ENCODE data around the gene HIC2.
"Not testable (repeated sequence)": the region's sequence is repeated elsewhere in the genome, so short reads cannot be mapped to it uniquely, and the experiment has no call there.

HIC2 gene

GRCh38 chr22:21457023-21457787 is 40.0 kb downstream of the HIC2 start:
- no peaks in the 10 kb centered on the region for H3F3A ChIP-seq (ENCODE audit: insufficient read depth)
- H3K4me2 ChIP-seq (ENCODE audit: low read depth, low read length, poor library complexity, severe bottlenecking), result no peak overlapping the region
- H3K9me2 ChIP-seq (replicated peaks; ENCODE audit: insufficient read depth, low read length), result no peaks in the 10 kb centered on the region
- H3K9ac ChIP-seq (ENCODE audit: low read length), result no peak overlapping the region
- H3K4me3 ChIP-seq (ENCODE audit: insufficient read depth, low read length, poor library complexity, severe bottlenecking), result no peak overlapping the region
- no peak overlapping the region for H3K27ac ChIP-seq (ENCODE audit: low read depth, low read length)
- no peaks in the 10 kb centered on the region for H3K27me3 ChIP-seq (ENCODE audit: low read length)
- H2AFZ ChIP-seq (ENCODE audit: low read depth, low read length, severe bottlenecking), result no peak overlapping the region
- no peaks in the 10 kb centered on the region for H3K36me3 ChIP-seq (ENCODE audit: low read length)
- no peaks in the 10 kb centered on the region for H4K20me1 ChIP-seq (ENCODE audit: low read depth, low read length)
- H3K9me3 ChIP-seq (ENCODE audit: insufficient read depth, low read length), result no peaks in the 10 kb centered on the region
- TF ChIP-seq CTCF (IDR thresholded peaks at IDR 0.05; ENCODE audit: insufficient read depth, low read length, poor library complexity, severe bottlenecking) (no peak), EZH2phosphoT487 (conservative IDR thresholded peaks at IDR 0.05; ENCODE audit: low read length) (no peak)
- no peaks in the 10 kb centered on the region for H3K79me2 ChIP-seq (ENCODE audit: insufficient read depth, low read length)

- H3K9ac ChIP-seq (ENCODE audit: low read length); H3K79me2 ChIP-seq (ENCODE audit: insufficient read depth, low read length); H3K4me3 ChIP-seq (ENCODE audit: insufficient read depth, low read length, poor library complexity, severe bottlenecking); H2AFZ ChIP-seq (ENCODE audit: low read depth, low read length, severe bottlenecking); H3F3A ChIP-seq (ENCODE audit: insufficient read depth); H4K20me1 ChIP-seq (ENCODE audit: low read depth, low read length); H3K9me3 ChIP-seq (ENCODE audit: insufficient read depth, low read length); H3K4me2 ChIP-seq (ENCODE audit: low read depth, low read length, poor library complexity, severe bottlenecking); H3K27me3 ChIP-seq (ENCODE audit: low read length); H3K27ac ChIP-seq (ENCODE audit: low read depth, low read length); H3K36me3 ChIP-seq (ENCODE audit: low read length); H3K9me2 ChIP-seq (replicated peaks; ENCODE audit: insufficient read depth, low read length): not testable (repeated sequence)
Measured at GRCh38 chr22:21462672-21463071, 45.5 kb downstream of the HIC2 start.

- H3K9me3 ChIP-seq (ENCODE audit: insufficient read depth, low read length); H3K27ac ChIP-seq (ENCODE audit: low read depth, low read length); H3K4me3 ChIP-seq (ENCODE audit: insufficient read depth, low read length, poor library complexity, severe bottlenecking); H3K79me2 ChIP-seq (ENCODE audit: insufficient read depth, low read length); H3K4me2 ChIP-seq (ENCODE audit: low read depth, low read length, poor library complexity, severe bottlenecking); H3K9ac ChIP-seq (ENCODE audit: low read length); H3F3A ChIP-seq (ENCODE audit: insufficient read depth); H3K9me2 ChIP-seq (replicated peaks; ENCODE audit: insufficient read depth, low read length); H3K36me3 ChIP-seq (ENCODE audit: low read length); H4K20me1 ChIP-seq (ENCODE audit: low read depth, low read length); H2AFZ ChIP-seq (ENCODE audit: low read depth, low read length, severe bottlenecking); H3K27me3 ChIP-seq (ENCODE audit: low read length): not testable (repeated sequence)
Measured at GRCh38 chr22:21467337-21468193, 50.4 kb downstream of the HIC2 start, which contains the start of gene TMEM191C. TSS of gene TMEM191C (plus strand) at chr22:21467387. CDS start at chr22:21467460, 73 bp downstream.

- not testable (repeated sequence) for H3F3A ChIP-seq (ENCODE audit: insufficient read depth); H3K36me3 ChIP-seq (ENCODE audit: low read length); H3K27me3 ChIP-seq (ENCODE audit: low read length); H3K79me2 ChIP-seq (ENCODE audit: insufficient read depth, low read length); H3K4me2 ChIP-seq (ENCODE audit: low read depth, low read length, poor library complexity, severe bottlenecking); H3K9me2 ChIP-seq (replicated peaks; ENCODE audit: insufficient read depth, low read length); H2AFZ ChIP-seq (ENCODE audit: low read depth, low read length, severe bottlenecking); H4K20me1 ChIP-seq (ENCODE audit: low read depth, low read length); H3K9ac ChIP-seq (ENCODE audit: low read length); H3K4me3 ChIP-seq (ENCODE audit: insufficient read depth, low read length, poor library complexity, severe bottlenecking); H3K27ac ChIP-seq (ENCODE audit: low read depth, low read length); H3K9me3 ChIP-seq (ENCODE audit: insufficient read depth, low read length)
Measured at GRCh38 chr22:21468194-21469096, 51.3 kb downstream of the HIC2 start.

GRCh38 chr22:21469097-21469994 is 52.2 kb downstream of the HIC2 start:
- H3K27ac ChIP-seq (ENCODE audit: low read depth, low read length); H3K36me3 ChIP-seq (ENCODE audit: low read length); H3K9ac ChIP-seq (ENCODE audit: low read length); H3K9me2 ChIP-seq (replicated peaks; ENCODE audit: insufficient read depth, low read length); H3K9me3 ChIP-seq (ENCODE audit: insufficient read depth, low read length); H4K20me1 ChIP-seq (ENCODE audit: low read depth, low read length); H3K4me2 ChIP-seq (ENCODE audit: low read depth, low read length, poor library complexity, severe bottlenecking); H3K79me2 ChIP-seq (ENCODE audit: insufficient read depth, low read length); H2AFZ ChIP-seq (ENCODE audit: low read depth, low read length, severe bottlenecking); H3K27me3 ChIP-seq (ENCODE audit: low read length); H3F3A ChIP-seq (ENCODE audit: insufficient read depth); H3K4me3 ChIP-seq (ENCODE audit: insufficient read depth, low read length, poor library complexity, severe bottlenecking): not testable (repeated sequence)

- not testable (repeated sequence) for H3K4me2 ChIP-seq (ENCODE audit: low read depth, low read length, poor library complexity, severe bottlenecking); H4K20me1 ChIP-seq (ENCODE audit: low read depth, low read length)
Measured at GRCh38 chr22:21472984-21473383, 55.8 kb downstream of the HIC2 start.

More at GRCh38 chr22:21472984-21473383, 55.8 kb downstream of the HIC2 start:
- not testable (repeated sequence) for H3K27me3 ChIP-seq (ENCODE audit: low read length); H3K9me2 ChIP-seq (replicated peaks; ENCODE audit: insufficient read depth, low read length); H2AFZ ChIP-seq (ENCODE audit: low read depth, low read length, severe bottlenecking); H3F3A ChIP-seq (ENCODE audit: insufficient read depth); H3K4me3 ChIP-seq (ENCODE audit: insufficient read depth, low read length, poor library complexity, severe bottlenecking); H3K27ac ChIP-seq (ENCODE audit: low read depth, low read length); H3K79me2 ChIP-seq (ENCODE audit: insufficient read depth, low read length); H3K9ac ChIP-seq (ENCODE audit: low read length); H3K36me3 ChIP-seq (ENCODE audit: low read length); H3K9me3 ChIP-seq (ENCODE audit: insufficient read depth, low read length)

All from SU-DHL-6 (cell line).